HG03571 (cell line): ENCODE measurements around the gene ZDHHC3.
"Not testable (repeated sequence)": the region's sequence is repeated elsewhere in the genome, so short reads cannot be mapped to it uniquely, and the experiment has no call there.

Experiments used
- ATAC-seq: cut with Tn5 transposase; IDR thresholded peaks from one replicate; pipeline ENCODE4 v1.9.1; 2021; ENCODE audit not compliant: unreplicated experiment

ZDHHC3 gene

DNA sequence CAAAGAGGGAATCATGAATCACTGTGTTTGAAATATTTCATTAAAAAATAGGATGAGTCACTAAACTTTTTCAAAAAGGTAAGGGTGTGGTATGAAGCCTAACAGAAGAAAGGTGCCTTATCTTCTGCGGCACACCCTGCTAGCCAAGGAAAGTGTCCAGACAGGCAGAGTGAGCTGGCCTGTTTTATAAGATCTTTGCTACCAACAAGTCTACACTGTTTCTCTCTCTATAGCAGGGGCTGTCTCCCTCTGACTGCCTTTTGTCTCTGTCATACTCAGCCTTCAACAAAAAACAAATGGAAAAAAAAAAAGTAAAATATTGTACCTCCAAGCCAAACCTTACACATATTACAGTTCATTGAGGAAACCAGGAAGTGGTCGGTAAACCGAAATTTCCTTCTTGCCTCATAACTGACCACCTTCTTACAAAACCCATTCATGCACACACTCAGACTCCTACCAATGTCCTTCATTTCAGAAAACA, 9.1 kb downstream of the ZDHHC3 start:
- no peak for ATAC-seq

DNA sequence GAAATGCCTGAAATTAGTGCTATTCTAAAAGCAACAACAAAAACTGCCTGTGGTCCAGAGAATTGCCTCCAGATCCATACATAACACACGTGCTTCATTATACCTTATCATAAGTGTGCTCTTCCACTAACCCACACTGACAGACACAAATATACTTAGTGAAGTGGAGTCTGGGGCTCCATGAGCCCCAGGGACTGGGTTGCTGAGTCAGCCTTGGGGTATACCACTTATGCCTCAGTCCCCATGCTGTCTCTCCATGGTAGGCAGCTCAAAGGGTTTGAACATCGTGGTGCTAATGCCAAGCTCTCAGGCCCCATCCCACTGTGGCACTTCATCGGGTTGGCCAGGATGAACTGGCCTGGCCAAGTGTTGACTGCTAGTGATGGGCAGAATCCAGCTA, 10.8 kb downstream of the ZDHHC3 start:
- no peak for ATAC-seq

DNA sequence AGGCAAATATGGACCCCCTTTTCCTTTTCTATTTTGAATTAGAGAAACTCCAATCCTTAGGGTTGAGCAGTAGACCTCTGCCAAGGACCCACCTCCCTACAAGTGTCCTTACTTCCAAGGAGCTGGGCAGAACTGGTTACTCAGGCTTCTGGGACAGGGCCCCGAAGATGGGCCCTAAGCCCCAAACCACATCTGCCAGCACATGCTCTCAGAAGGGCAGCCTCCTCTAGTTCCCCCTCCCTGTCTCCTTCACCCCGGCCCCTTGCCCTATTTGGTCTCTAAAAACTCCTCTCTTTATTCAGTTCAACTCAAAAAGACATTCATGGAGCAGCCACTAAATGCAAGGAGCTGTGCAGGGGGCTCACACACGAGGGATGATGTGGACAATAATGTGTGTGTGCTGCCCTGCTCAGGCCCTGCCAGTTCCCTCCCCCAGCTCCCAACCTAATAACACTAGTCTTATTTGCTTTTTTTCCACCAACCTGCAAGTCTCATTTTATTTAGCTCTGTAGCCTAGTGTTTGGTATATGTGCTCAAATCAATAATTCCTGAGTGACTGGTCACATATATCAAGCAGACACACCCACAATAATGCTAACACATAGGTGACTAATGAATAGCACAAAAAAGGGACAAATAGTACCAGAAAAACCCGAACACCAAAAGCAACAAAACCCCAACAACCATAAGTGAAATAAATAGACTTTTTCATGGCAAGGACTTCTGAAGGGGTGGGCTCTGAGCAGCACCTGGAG, 12.2 kb downstream of the ZDHHC3 start:
- no peak for ATAC-seq

DNA sequence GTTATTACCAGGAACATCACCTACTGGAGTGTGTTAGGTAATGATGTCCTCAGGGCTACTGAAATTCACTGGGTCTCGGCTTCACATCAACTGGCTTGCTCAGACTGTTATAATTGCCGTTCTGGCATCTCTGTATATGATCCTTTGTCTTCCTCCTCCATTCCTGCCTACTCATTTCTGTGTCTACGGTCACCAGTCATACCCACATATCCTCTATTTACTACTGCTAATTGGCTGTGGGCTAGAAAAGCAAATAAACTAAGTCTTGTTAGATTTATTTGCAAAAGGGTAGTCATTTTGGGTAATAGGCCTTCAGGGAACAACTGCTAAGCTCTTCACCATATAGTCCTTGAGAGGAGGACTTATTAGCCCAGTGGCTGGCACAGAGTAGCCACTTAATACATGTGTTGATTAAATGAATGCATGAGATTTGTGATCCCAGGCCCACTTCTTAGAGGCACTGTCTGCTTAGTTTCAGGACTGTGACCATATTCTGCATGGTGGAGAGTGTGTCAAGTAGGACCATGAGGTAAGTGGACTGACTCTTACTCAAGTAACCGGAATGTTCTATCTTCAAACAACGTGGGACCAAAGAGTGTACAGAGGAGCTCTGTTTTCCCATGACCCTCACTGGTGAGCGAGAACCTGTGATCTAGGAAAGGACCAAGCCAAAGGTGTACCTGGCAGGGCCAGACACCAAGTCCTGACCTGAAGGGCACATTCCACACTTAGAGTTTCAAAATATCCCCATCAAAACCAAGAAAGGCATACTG, 13.2 kb downstream of the ZDHHC3 start:
- no peak for ATAC-seq

DNA sequence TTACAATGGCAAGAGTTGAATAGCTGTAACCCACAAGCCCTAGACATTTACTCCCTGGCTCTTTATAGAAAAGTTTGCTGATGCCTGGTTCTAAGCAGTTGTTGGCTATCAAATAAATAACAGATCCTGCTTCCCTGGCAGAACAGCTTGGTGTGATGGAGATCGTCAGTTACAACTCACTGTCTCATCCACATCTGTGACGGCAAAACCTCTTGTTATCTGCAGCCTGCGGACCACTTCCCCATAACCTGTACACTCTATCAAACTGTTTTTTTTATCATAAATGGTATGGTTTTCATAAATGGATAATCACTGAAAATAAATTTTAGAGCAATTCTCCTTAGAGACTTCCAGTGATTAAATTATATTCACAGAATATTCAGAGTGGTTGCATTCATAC, 14.1 kb downstream of the ZDHHC3 start:
- ATAC-seq, result no peak

DNA sequence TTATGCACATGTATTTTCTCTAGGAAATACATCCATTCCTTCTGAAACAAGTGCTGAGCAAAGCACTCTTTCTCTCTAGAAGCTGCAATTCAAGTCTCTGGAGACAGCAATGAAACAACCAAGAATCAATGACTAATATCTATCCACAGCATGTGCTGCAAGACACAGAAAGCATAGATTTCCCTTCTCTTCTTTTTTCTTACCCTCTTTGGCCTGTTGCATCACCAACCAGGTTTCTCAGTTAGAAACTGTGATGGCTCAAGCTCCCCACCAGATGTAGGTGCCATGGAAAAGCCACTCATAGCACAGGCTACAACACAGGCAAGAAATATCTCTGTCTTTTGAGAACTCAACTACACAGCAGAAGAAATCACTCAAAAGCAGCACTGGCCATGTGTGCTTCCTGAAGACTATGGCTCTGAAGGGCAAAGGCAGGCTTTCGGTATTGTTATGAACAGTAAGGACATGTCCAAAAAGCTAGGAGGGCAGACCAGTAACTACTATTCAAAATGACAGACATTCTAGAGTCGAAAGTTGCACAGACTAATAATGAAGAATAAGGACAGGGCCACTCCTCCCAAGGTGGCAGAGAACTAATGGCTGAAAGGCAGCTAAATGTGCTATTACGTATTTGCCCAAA, 15.5 kb downstream of the ZDHHC3 start:
- no peak for ATAC-seq

DNA sequence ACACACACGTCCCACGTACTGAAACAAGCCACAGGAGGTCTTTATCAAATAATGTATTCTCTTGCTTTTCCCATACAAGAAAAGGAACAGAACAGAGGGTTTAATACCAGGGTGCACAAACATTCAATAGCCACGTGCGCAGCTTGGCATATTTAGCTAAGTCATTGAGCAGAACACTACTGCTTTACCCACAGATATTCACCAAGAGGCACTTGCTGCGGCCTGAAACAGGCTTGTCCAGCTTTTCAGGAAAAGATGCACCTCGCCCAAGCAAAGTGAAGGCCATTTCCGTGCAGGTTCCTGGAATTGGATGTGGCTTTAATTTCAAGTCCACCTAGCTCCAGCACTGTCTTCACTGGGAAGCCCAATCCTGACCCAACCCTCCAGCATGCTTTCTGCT, 17.6 kb downstream of the ZDHHC3 start:
- no peak for ATAC-seq

DNA sequence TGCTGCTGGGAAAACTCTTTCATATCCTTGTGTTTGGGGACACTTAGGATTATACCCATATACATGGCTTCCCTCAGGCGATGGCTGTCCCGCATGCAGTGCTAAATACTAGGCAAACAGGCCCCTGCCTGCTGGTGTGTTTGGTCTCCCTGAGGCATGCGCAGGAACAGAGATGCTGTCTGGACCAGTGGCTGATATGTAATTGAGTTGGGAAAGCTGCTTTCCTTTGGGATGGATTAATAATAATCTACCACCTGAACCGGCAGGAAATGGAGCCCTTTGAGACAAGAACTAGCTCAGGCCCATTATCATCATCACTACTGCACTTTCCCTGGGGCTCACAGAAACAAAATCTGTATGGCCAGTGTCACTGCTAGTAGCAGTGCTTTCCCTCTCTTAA, 18.0 kb downstream of the ZDHHC3 start:
- no peak for ATAC-seq

DNA sequence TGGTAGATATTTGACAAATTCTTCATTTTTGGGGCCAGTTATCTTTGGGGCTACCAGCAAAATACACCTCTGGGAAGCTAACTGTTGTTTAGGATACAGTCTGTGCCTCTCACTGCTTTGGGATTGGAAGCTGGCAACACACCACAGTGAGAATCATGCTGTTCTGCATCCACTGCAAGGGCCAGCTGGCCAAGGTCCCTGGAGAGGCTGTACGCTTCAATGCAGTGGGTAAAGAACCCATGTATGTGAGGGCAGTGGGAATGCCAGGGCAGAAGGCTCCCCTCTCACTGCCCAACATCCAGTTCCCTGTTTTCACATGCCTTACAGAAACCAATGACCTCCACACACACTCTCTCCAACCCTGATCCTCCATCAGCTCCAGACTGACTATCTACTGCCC, 20.1 kb downstream of the ZDHHC3 start:
- no peak for ATAC-seq

DNA sequence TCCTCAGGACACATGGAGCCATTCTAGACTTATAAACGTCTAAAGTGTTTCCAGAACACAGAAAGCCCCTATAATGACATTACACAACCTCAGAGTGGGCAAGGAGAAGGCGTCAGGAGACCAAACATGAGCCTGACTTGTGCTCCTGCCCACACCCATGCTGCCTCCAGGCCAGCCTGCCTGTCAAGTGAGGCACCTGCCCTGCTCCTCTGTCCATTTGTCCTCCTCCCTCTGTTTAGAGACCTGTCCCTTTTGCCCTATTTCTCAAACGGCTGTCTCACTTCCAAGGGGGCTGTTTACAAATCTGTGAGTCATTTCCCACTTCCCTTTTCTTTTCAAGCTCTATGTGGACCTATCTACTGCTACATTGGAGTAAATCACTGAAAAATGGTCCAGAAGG, 21.0 kb downstream of the ZDHHC3 start:
- ATAC-seq, result no peak

DNA sequence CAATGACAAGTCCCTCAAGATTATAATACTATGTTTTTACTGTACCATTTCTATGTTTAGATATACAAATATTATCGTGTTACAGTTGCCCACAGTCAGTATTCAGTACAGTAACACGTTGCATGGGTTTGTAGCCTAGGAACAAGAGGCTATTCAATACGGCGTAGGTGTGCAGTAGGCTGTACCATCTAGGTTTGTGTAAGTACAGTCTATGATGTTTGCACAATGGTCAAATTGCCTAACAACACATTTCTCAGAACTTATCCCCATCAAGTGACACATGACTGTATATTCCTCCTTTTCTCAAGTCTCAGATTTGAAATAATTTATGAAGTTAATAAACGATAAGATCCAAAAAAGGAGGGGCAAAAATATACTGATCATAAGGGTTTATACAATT, 21.7 kb downstream of the ZDHHC3 start:
- ATAC-seq, result no peak

DNA sequence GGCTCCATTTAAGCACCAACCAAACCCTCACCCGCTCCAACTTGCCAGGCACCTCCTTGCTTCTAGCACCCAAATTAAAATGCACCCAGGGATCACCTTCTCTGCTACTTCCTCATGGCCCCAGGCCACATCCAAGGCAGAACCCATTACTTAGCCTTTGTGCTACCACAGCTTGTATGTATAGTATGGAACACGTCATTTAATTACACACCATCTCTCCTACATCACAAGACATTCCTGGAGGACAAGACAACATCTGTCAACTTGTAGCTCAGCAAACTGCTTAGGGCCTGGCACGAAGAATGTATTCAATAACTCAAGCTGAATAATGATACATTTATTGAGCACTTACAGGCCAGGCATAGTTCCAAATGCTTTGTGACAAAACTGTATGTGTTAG, 23.3 kb downstream of the ZDHHC3 start:
- no peak for ATAC-seq

DNA sequence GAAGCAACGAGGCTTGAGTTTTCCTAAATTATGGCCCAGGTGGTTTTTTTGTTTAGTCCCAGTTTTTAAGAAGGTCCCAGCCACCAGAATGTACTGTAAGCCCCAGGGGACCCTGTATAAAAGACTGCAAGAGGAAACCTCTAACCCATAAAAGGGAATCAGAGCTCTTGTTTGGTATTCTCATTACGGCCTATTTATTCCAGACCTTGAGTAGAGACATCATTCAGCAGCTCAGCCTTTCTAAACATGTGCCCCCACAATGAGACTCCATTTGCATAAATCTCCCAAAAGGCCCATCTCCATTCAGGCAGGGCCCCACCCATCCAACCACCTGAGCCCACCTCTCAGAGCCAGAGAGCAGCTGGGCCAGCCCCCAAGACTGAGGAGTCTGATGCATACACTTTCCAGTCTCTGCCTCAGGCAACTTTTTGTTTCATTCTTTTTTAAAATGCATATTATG, 25.7 kb downstream of the ZDHHC3 start:
- ATAC-seq, result no peak

DNA sequence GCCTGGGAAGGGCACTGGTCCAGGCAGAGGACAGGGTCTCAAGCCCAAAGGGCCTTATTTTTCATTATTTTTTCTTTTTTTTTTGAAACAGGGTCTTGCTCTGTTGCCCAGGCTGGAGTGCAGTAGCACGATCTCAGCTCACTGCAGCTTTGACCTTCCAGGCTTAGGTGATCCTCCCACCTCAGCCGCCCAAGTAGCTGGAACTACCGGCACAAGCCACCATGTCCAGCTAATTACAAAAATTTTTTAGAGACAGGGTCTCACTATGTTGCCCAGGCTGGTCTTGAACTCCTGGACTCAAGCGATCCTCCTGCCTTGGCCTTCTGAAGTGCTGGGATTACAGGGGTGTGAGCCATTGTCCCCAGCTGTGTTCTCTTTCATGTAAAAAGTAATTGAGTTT, 26.2 kb downstream of the ZDHHC3 start:
- ATAC-seq, result not testable (repeated sequence)

DNA sequence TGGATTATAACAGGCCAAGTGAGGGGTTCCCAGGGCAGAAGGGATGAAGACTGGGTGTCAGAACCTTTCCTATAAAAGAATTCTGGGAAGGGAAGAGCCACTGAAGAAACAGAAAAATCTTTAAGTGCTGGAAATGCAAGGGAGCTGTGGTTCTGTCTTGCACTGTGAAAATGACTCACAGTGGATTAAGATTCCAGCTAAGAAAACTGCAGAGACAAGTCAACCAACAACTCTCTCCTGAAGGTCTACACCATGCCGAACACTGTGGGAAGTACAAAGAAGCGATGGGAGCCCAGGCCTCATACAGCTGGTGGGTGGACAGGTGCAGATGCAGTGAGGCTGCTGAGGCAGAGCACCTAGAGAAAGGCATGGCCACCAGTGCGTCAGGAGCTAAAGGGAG, 27.7 kb downstream of the ZDHHC3 start:
- no peak for ATAC-seq

DNA sequence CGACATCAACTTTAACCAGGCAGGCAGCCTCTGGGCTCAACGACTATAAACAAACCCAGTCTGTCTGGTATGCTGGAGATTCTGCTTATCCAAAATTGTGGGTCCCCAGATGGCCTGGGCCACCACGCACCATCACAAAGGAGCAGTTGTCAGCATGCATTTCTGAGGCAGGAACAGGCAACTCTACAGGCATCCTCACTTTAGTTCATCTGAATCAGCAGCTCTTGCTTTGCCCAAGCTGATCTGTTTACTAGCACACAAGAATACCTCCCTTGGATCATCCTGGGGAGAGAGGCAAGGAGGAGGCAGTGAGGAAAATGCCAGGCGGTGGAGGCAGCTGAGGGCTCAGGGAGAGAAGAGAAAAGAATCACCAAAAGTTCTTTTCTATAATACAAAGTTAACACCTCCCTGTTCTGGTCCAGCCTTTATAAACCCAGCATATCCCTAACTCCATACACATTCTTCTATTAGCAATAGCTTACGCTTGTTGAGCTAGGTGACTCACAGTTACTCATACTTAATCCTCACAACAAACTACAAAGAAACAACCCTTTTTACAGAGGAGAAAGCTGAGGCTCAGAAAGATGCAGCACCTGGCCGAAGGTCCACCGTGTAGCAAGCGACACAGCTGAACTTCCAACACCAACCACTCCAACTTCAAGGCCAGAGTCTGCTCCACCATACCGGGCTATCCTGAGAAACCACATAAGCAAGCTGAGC, 33.6 kb downstream of the ZDHHC3 start:
- no peak for ATAC-seq

DNA sequence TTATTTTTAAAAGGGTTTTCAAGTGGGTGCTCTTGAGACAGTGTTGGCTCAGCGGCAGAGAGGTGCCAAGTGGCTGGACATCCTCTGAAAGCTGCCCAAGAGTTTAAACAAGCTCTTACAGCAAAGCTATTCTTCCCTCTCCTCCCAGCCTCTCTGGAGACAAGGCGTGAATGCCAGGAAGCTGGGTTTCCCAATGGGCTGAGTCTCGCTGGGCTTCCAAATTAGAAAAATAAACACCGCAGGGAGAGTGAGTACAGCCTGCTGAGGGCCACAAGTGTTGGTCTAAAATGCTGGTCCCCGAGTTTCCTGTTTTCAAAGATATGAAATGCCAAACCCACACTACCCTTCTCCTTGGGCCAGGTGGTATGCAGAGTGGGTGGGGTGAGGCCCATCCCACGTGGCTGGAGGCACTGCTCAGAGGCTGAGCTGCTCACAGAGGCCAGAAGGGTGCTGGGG, 36.4 kb downstream of the ZDHHC3 start:
- no peak for ATAC-seq

DNA sequence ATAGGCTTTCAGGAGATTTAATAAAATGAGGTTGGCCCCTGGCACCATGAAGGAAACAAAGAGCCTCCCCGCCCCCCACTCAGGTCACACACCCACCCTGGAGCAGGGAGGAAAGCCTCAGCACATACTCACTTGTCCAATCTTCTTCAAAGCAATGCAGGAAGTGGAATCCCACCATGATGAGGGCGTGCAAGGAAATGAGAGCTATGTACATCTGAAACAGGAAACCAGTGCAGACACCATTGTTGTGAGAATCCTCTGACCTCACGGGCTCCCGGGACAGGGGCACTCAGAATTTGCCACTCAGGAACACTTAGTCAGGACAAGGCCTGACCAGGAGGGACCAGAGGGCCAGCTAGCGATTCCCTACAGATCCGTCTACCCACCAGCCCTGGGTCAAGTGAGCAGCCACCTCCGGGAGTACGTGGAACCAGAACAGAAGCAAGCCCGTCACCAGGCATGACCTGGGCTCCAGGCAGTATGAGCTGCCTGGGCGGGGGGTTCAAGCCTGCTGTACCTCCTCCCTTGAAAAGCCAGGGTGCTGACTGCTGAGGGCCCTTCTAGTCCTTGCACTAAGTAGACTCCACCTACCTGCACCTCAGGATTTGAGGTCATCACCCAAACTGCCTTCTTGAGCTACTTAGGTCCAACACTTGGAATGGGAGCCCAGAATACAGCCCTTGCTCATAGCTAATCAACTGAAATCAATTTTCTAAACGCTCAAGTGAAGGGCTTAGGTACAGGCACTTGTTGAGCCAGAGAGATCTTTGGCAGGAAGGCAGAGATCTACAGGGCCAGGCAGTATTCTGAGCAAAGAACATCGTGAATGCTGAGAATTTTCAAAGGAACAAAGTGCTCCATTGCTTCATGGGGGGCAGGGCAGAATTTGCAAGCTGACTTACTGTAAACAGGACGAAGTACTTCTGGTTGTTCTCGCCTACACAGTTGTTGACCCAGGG, 42.7 kb downstream of the ZDHHC3 start:
- ATAC-seq, result no peak

DNA sequence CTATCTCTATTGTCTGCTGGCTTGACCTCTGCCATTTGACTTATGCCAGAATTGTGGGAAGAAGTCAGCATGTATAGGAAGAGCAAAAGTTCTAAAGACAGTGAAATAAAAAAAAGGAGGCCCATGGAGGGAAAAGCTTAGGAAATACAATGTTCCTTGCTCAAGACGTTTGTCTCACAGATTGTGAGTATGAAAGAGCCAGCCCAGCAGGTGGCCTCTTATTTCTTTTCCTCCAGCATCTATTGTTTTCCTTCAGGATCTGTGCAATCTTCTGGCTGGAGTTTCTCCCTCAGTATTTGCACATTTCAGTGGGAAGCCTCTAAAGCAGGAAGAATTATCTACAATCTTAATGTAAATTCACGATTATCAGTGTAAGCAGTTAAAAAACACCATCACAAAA, 43.7 kb downstream of the ZDHHC3 start:
- ATAC-seq, result no peak

DNA sequence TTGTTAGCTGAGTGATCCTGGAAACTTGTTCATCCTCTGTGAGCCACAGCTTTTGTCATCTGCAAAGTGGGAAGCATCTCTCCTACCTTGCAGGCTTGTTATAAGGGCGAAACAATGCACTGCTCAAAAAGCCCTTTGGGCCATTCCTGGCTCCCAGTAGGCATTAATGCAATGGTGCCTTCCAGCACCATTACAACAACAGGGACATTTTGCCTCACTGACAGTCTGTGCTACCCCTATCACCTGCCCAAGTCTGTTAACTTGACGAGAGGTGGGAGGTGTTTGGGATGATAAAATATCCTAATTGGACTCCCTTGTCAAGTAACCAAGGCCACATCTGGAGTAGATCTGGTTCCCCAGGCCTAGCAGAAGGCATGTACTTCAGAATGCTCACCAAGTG, 44.2 kb downstream of the ZDHHC3 start:
- no peak for ATAC-seq
